Measurements from ENCODE around the gene ANKRD22.

DNA sequence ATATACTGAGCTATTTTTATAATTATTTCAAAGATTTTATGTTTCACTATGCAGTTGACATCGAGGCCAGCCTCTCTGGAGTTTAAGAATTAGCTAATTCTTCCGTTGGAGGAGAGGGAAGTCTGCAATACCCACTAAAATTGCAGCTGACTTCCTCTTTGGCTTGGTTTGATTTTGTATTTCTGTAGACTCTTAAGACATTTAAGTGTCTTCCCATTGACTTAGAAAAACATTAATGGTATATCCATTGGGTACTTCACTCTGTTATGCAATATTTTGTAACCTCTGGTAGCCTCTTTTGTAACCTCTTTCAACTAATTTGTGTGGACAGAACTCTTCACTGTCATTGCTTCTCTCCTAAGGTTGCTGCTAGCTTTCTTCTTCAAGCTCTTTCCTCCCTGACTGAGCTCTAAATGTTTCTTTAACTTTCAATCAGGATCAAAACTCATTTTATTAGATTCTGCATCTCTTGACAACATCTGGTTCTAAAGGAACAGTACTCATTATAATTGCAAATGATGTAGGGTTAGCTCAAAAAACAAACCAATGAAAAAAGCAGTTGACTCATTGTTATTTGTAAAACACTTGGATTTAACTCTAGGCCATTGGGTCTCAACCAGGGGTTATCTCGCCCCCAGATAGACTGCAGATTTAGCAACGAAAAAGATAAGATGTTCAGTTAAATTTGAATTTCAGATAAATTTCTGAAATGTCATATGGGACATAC, 1.7 kb upstream of the ANKRD22 start:
- TF ChIP-seq, protein P1, sequence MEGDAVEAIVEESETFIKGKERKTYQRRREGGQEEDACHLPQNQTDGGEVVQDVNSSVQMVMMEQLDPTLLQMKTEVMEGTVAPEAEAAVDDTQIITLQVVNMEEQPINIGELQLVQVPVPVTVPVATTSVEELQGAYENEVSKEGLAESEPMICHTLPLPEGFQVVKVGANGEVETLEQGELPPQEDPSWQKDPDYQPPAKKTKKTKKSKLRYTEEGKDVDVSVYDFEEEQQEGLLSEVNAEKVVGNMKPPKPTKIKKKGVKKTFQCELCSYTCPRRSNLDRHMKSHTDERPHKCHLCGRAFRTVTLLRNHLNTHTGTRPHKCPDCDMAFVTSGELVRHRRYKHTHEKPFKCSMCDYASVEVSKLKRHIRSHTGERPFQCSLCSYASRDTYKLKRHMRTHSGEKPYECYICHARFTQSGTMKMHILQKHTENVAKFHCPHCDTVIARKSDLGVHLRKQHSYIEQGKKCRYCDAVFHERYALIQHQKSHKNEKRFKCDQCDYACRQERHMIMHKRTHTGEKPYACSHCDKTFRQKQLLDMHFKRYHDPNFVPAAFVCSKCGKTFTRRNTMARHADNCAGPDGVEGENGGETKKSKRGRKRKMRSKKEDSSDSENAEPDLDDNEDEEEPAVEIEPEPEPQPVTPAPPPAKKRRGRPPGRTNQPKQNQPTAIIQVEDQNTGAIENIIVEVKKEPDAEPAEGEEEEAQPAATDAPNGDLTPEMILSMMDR (IDR thresholded peaks at IDR 0.05; ENCODE audit: low read length): no peak
- TF ChIP-seq EZH2 (optimal IDR thresholded peaks at IDR 0.05; ENCODE audit: low read depth, low read length): no peak
